T-cell (primary cell): ENCODE results near the gene CTBP2. TPM values are rescaled to one million over a fixed set of nuclear protein-coding genes. Genes with fewer than 3 reads are reported as not detected.

ENCODE experiments used
- ATAC-seq, 4 experiments: fragments of 200-7000 bp in 3 of 4; fragments of 150-1000 bp in 1 of 4; cut with Tn5 transposase; replicated peaks in 1 of 4; 1 replicate in 3 of 4; 2 replicates in 1 of 4; pipeline ENCODE4 v1.10.0; 2021; ENCODE audit warnings: moderate library complexity in 3 of 4, mild to moderate bottlenecking in 2 of 4, moderate number of reproducible peaks in 1 of 4
- CTCF ChIA-PET, 2 donors: fragments of 300-600 bp; sonication (Branson Sonifier 250); formaldehyde crosslinking; loops; one replicate each; lab custom pipeline; 2022; ENCODE audit warnings: antibody characterized with exemption in 2 of 2; lab: Charles Lee
- POLR2A ChIA-PET, 2 donors: fragments of 300-600 bp; sonication (Branson Sonifier 250); formaldehyde crosslinking; loops; one replicate each; lab custom pipeline; 2022; ENCODE audit warnings: antibody characterized with exemption in 2 of 2; lab: Charles Lee
- DNase-seq, 35 experiments: peaks; one replicate each; pipeline versions ENCODE4 v3.0.0 to v3.0.0-alpha.2; 2013 to 2023
- H3K27ac ChIP-seq: one replicate; pipeline ENCODE4 v1.5.1; 2013; ENCODE audit warnings: low read length
- H3K27me3 ChIP-seq, 2 experiments: replicated peaks in 1 of 2; 1 replicate in 1 of 2; 2 replicates in 1 of 2; pipeline versions ENCODE4 v1.6.1 to v1.7.0; 2013; ENCODE audit warnings: low read length in 1 of 2, mixed read lengths in 1 of 2; ENCODE audit not compliant: control insufficient read depth in 2 of 2, insufficient read depth in 2 of 2; ENCODE audit errors: extremely low read depth in 1 of 2
- H3K36me3 ChIP-seq, 2 donors: 1 replicate in 1 of 2; 2 replicates in 1 of 2; pipeline versions ENCODE4 v1.6.1 to v1.7.0; 2013; ENCODE audit warnings: low read length in 1 of 2; ENCODE audit not compliant: control insufficient read depth in 2 of 2, insufficient read depth in 1 of 2; ENCODE audit errors: extremely low read depth in 1 of 2
- H3K4me1 ChIP-seq, 2 experiments: 1 replicate in 1 of 2; 2 replicates in 1 of 2; pipeline versions ENCODE4 v1.6.1 to v1.7.0; 2013; ENCODE audit warnings: low read length in 2 of 2, mixed read lengths in 1 of 2; ENCODE audit not compliant: insufficient read depth in 2 of 2, control insufficient read depth in 1 of 2; ENCODE audit errors: extremely low read depth in 1 of 2
- H3K4me3 ChIP-seq, 2 donors: 1 replicate in 1 of 2; 2 replicates in 1 of 2; pipeline versions ENCODE4 v1.5.1 to v1.7.0; 2013; ENCODE audit warnings: mild to moderate bottlenecking in 2 of 2, low read length in 1 of 2, moderate library complexity in 1 of 2; ENCODE audit not compliant: control insufficient read depth in 1 of 2; ENCODE audit errors: extremely low read depth in 1 of 2
- H3K9me3 ChIP-seq: 2 replicates; pipeline ENCODE4 v1.7.0; 2013
- H3K27ac Mint-ChIP-seq, 2 donors: one replicate each; pipeline ENCODE4 v1.8.0; 2020 to 2021; ENCODE audit warnings: mild to moderate bottlenecking in 2 of 2, mixed read lengths in 2 of 2
- H3K27me3 Mint-ChIP-seq, 2 donors: one replicate each; pipeline ENCODE4 v1.8.0; 2021 to 2022; ENCODE audit warnings: mixed read lengths in 2 of 2
- H3K36me3 Mint-ChIP-seq: one replicate; pipeline ENCODE4 v1.8.0; 2021; ENCODE audit warnings: mixed read lengths
- H3K4me1 Mint-ChIP-seq, 3 donors: one replicate each; pipeline ENCODE4 v1.8.0; 2020 to 2022; ENCODE audit warnings: mixed read lengths in 3 of 3, mild to moderate bottlenecking in 1 of 3
- H3K4me3 Mint-ChIP-seq, 3 donors: one replicate each; pipeline ENCODE4 v1.8.0; 2020 to 2022; ENCODE audit warnings: mild to moderate bottlenecking in 3 of 3, mixed read lengths in 3 of 3, moderate library complexity in 3 of 3
- H3K9me3 Mint-ChIP-seq, 3 donors: one replicate each; pipeline ENCODE4 v1.8.0; 2020 to 2022; ENCODE audit warnings: mixed read lengths in 3 of 3
- WGBS: methylation state at CpG from one replicate; pipeline ENCODE4 v1.1.5; 2013; ENCODE audit warnings: missing lambda C conversion rate; ENCODE audit not compliant: insufficient coverage; 5-methylcytosine and 5-hydroxymethylcytosine counted together
- total RNA-seq, 35 experiments: library from RNA in 6 of 35; stranded (reverse) in 6 of 35; fragments of 120-200 nt in 1 of 35; gene quantifications; one replicate each; pipeline versions ENCODE4 v1.2.1 to v1.2.4 and lab custom pipeline; 2013 to 2026

CTBP2 gene
- total RNA-seq, 5 donors from 2014 or later (not counting 1 experiment from before 2014, with no cell fraction given) = 1.1 to 5.8 (median 3.1) TPM

DNA sequence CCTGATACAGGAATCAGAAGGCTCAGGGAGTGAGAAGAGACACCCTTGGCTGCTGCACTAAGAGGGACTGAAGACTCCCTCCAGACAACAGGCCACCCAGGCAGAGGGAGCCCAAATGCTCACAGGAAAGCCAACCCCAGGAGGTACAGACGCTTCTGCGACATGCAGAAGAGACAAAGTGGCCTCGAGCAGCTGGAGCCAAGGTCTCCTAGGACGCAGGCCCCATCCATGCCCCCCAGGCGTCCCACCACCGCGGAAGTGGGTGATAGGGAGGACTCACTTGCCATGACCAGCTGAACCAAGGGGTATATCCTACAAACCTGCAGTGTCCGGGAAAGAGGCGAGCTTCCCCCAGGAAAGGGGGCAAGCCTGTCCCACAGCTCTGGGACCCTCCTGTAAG lies 56.9 kb downstream of the CTBP2 start:
- Histone ChIP-seq H3K36me3 (no peaks in the 10 kb centered on the region), H3K4me3 (no peak overlapping the region), H3K27ac (no peak overlapping the region), H3K4me1 (no peaks in the 10 kb centered on the region), H3K9me3 (no peaks in the 10 kb centered on the region), H3K27me3 (peaks cover 0 to 14% of the 10 kb centered on the region in 2 experiments)
- Mint-ChIP-seq H3K4me1 (no peaks in the 10 kb centered on the region), H3K27ac (no peak overlapping the region), H3K36me3 (no peaks in the 10 kb centered on the region), H3K4me3 (no peak overlapping the region), H3K27me3 (peaks cover 0 to 3% of the 10 kb centered on the region in 2 donors), H3K9me3 (peaks cover 3 to 10% (median 5%) of the 10 kb centered on the region in 3 donors)
- ATAC-seq (no peak), DNase-seq (no peak)
- ChIA-PET POLR2A (no interaction called here), CTCF (no interaction called here)
- 75% methylated on average over 7 of the region's 9 CpGs for WGBS

GRCh38 chr10:125102821-125103220 lies 57.5 kb downstream of the CTBP2 start:
- no peaks in the 10 kb centered on the region for H3K36me3 ChIP-seq
- Mint-ChIP-seq H3K27ac (no peak overlapping the region), H3K4me3 (no peak overlapping the region), H3K27me3 (peaks cover 0 to 1% of the 10 kb centered on the region in 2 donors), H3K9me3 (peaks cover under 1 to 6% (median 1%) of the 10 kb centered on the region in 3 donors), H3K4me1 (no peaks in the 10 kb centered on the region), H3K36me3 (no peaks in the 10 kb centered on the region)
- ATAC-seq (no peak), DNase-seq (no peak)
- no peak overlapping the region for H3K4me3 ChIP-seq
- POLR2A ChIA-PET = no interaction called here
- no peaks in the 10 kb centered on the region for H3K9me3 ChIP-seq
- WGBS = 90% methylated on average over 9 of the region's 10 CpGs
- CTCF ChIA-PET = no interaction called here
- peaks cover 0 to 14% of the 10 kb centered on the region in 2 experiments for H3K27me3 ChIP-seq
- no peaks in the 10 kb centered on the region for H3K4me1 ChIP-seq
- no peak overlapping the region for H3K27ac ChIP-seq

- no peaks in the 10 kb centered on the region for H3K27me3 Mint-ChIP-seq
- no peak overlapping the region for H3K27ac Mint-ChIP-seq
- H3K4me3 Mint-ChIP-seq = no peak overlapping the region
- H3K27ac ChIP-seq = no peak overlapping the region
- ChIA-PET CTCF (no interaction called here), POLR2A (no interaction called here)
- H3K36me3 ChIP-seq = no peaks in the 10 kb centered on the region
- H3K9me3 ChIP-seq = no peaks in the 10 kb centered on the region
- H3K27me3 ChIP-seq = peaks cover 0 to 14% of the 10 kb centered on the region in 2 experiments
- H3K4me1 Mint-ChIP-seq = no peaks in the 10 kb centered on the region
- H3K36me3 Mint-ChIP-seq = no peaks in the 10 kb centered on the region
- H3K4me1 ChIP-seq = peaks cover 0 to 2% of the 10 kb centered on the region in 2 experiments
- no peak for DNase-seq
- 45% methylated on average over 1 of the region's 3 CpGs for WGBS
- peaks cover 0 to under 1% (median 0%) of the 10 kb centered on the region in 3 donors for H3K9me3 Mint-ChIP-seq
- no peak for ATAC-seq
- H3K4me3 ChIP-seq = no peak overlapping the region
These were observed 58.1 kb downstream of the CTBP2 start for GRCh38 chr10:125102246-125102645.

GRCh38 chr10:125101581-125101980 lies 58.8 kb downstream of the CTBP2 start:
- no peaks in the 10 kb centered on the region for H3K27me3 Mint-ChIP-seq
- H3K36me3 ChIP-seq = no peaks in the 10 kb centered on the region
- 90% methylated on average over 4 of the region's 9 CpGs for WGBS
- no peak overlapping the region for H3K27ac ChIP-seq
- H3K4me3 Mint-ChIP-seq = no peak overlapping the region
- no peak overlapping the region for H3K27ac Mint-ChIP-seq
- no peaks in the 10 kb centered on the region for H3K9me3 ChIP-seq
- H3K27me3 ChIP-seq = peaks cover 0 to 14% of the 10 kb centered on the region in 2 experiments
- H3K4me1 ChIP-seq = peaks cover 0 to 2% of the 10 kb centered on the region in 2 experiments
- H3K4me1 Mint-ChIP-seq = no peaks in the 10 kb centered on the region
- no peak for ATAC-seq
- ChIA-PET CTCF (no interaction called here), POLR2A (no interaction called here)
- no peaks in the 10 kb centered on the region for H3K36me3 Mint-ChIP-seq
- no peak for DNase-seq
- no peaks in the 10 kb centered on the region for H3K9me3 Mint-ChIP-seq
- no peak overlapping the region for H3K4me3 ChIP-seq

DNA sequence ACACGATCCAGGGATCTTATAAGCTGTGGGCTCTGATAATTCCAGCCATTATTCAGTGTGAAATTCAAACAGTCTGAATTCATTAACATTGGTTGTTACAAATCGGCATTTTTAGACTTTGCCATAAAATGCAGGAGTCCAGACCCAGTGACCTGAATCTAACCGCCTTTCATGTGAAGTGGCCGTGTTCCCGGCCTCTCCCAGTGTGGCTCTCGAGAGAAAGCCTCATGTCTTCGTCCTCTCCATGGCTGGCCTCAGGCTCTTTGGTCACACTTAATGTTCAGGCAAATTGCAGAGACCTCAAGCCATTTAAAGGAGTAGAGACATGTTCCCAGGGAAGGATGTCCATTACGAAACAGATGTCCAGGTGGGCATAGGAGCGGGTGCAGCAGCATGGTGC lies 59.3 kb downstream of the CTBP2 start:
- 87% methylated on average over 8 of the region's 9 CpGs for WGBS
- CTCF ChIA-PET = no interaction called here
- H3K4me1 Mint-ChIP-seq = peaks cover 0 to 5% (median 0%) of the 10 kb centered on the region in 3 donors

GRCh38 chr10:125097409-125098070 lies 62.8 kb downstream of the CTBP2 start:
- Mint-ChIP-seq H3K4me3 (no peak overlapping the region), H3K27me3 (no peaks in the 10 kb centered on the region), H3K9me3 (no peaks in the 10 kb centered on the region), H3K4me1 (peaks cover 0 to 5% (median 0%) of the 10 kb centered on the region in 3 donors), H3K27ac (no peak overlapping the region), H3K36me3 (no peaks in the 10 kb centered on the region)
- no peak overlapping the region for H3K27ac ChIP-seq
- no peaks in the 10 kb centered on the region for H3K36me3 ChIP-seq
- 95% methylated on average over 16 of the region's 20 CpGs for WGBS
- CTCF ChIA-PET = interaction anchor here in 1 of 2 donors (0.5 kb wide), 1 partner anchor 568 kb away, joined by 3 read pairs; no protein-coding TSS in a partner anchor
- H3K27me3 ChIP-seq = peaks cover 0 to 7% of the 10 kb centered on the region in 2 experiments
- no peak for ATAC-seq
- DNase-seq = no peak
- no peaks in the 10 kb centered on the region for H3K9me3 ChIP-seq
- POLR2A ChIA-PET = no interaction called here
- H3K4me1 ChIP-seq = peaks cover 0 to 2% of the 10 kb centered on the region in 2 experiments
- H3K4me3 ChIP-seq = no peak overlapping the region

More for the DNA sequence above, 59.3 kb downstream of the CTBP2 start:
- Mint-ChIP-seq H3K9me3 (no peaks in the 10 kb centered on the region), H3K27me3 (no peaks in the 10 kb centered on the region), H3K4me3 (no peak overlapping the region), H3K36me3 (no peaks in the 10 kb centered on the region), H3K27ac (no peak overlapping the region)
- no peaks in the 10 kb centered on the region for H3K36me3 ChIP-seq
- POLR2A ChIA-PET = no interaction called here
- DNase-seq = no peak
- no peak overlapping the region for H3K27ac ChIP-seq
- no peaks in the 10 kb centered on the region for H3K9me3 ChIP-seq
- peaks cover 0 to 2% of the 10 kb centered on the region in 2 experiments for H3K4me1 ChIP-seq
- no peak for ATAC-seq
- H3K27me3 ChIP-seq = peaks cover 0 to 12% of the 10 kb centered on the region in 2 experiments
- no peak overlapping the region for H3K4me3 ChIP-seq
